Measurements from ENCODE around the gene LRIG2.
"Not testable (repeated sequence)": the region's sequence is repeated elsewhere in the genome, so short reads cannot be mapped to it uniquely, and the experiment has no call there.

The LRIG2 gene

GRCh38 chr1:113058941-113059706, 13.9 kb upstream of the LRIG2 start:
- DNase-seq (ENCODE audit: low spot score) = no peak

DNA sequence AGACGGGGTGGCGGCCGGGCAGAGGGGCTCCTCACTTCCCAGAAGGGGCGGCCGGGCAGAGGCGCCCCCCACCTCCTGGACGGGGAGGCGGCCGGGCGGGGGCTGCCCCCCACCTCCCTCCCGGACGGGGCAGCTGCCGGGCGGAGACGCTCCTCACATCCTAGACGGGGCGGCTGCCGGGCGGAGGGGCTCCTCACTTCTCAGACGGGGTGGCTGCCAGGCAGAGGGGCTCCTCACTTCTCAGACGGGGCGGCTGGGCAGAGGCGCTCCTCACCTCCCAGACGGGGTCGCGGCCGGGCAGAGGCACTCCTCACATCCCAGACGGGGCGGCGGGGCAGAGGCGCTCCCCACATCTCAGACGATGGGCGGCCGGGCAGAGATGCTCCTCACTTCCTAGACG, 9.5 kb upstream of the LRIG2 start:
- not testable (repeated sequence) for DNase-seq (ENCODE audit: low spot score)

- no peak for DNase-seq (ENCODE audit: low spot score)
These were observed 749 bp upstream of the LRIG2 start for GRCh38 chr1:113072141-113072756.

GRCh38 chr1:113073479-113073950, 517 bp downstream of the LRIG2 start:
- peak; percentile 55 for DNase-seq (ENCODE audit: low spot score)

- no peak for DNase-seq (ENCODE audit: low spot score)
These were observed 1.2 kb downstream of the LRIG2 start for GRCh38 chr1:113074237-113074636.

- not testable (repeated sequence) for DNase-seq (ENCODE audit: low spot score)
These were observed 5.0 kb downstream of the LRIG2 start for GRCh38 chr1:113077978-113078377.

GRCh38 chr1:113086541-113086940, 13.5 kb downstream of the LRIG2 start:
- DNase-seq (ENCODE audit: low spot score) = no peak

- no peak for DNase-seq (ENCODE audit: low spot score)
These were observed 16.0 kb downstream of the LRIG2 start for GRCh38 chr1:113088972-113089371.

- DNase-seq (ENCODE audit: low spot score) = no peak
These were observed 17.1 kb downstream of the LRIG2 start for GRCh38 chr1:113090051-113090450.

- no peak for DNase-seq (ENCODE audit: low spot score)
These were observed 19.1 kb downstream of the LRIG2 start for GRCh38 chr1:113091988-113092594.

DNA sequence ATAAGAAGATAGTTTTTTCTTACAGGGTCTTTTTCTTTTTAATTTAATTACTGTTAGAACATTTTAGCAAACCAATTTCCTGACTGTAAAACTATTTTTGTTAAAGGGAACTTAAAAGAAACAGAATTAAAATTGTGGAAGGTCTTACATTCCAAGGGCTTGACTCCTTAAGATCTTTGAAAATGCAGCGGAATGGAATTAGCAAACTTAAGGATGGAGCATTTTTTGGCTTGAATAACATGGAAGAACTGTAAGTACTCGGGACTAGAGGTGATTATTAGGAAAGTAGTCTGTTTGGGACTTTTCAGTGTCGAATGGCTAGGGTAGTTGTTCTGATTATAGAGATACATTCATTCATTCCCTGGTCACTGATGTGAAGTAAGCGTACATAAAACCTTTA, 21.5 kb downstream of the LRIG2 start:
- DNase-seq (ENCODE audit: low spot score) = no peak

DNA sequence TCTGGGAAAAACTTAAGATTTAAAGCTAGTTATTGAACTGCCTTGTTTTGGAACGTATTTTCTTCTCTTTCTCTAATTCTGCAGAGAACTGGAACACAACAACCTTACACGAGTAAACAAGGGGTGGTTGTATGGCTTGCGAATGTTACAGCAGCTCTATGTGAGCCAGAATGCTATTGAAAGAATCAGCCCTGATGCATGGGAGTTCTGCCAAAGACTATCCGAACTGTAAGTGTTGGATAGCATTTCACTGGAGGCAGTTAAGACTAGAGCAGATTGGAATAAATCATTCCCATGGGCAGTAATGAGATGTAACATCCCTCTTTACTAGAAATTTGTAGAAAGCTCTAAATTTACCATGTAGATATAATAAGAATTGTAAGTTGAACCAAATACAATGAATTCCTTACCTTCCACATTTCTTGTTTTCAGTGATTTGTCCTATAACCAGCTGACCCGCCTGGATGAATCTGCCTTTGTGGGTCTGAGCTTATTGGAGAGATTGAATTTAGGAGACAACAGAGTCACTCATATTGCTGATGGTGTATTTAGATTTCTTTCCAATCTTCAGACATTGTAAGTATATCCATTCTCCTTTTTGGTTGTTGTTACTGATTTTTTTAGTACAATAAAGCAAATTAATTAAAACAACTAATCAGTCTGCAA, 22.9 kb downstream of the LRIG2 start:
- DNase-seq (ENCODE audit: low spot score) = no peak

- DNase-seq (ENCODE audit: low spot score) = no peak
These were observed 23.5 kb downstream of the LRIG2 start for GRCh38 chr1:113096493-113096892.

DNA sequence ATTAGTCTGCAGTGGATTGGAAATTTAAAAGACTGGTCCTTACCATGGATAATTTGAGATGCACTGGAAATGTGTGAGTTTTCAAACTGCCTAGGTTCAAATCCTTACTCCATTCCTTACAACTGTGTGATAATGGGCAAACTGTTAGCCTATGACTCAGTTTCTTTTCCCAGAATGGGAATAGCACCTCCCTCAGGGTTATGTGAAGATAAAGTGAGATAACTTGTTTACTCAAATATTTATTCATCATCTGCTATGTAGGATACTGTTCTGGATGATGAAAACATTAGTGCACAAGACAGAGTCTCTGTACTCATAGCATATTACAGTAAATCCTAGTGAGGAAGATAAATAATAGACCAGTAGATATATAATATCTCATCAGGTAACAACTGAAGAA, 28.6 kb downstream of the LRIG2 start:
- peak; percentile 6 for DNase-seq (ENCODE audit: low spot score)

DNA sequence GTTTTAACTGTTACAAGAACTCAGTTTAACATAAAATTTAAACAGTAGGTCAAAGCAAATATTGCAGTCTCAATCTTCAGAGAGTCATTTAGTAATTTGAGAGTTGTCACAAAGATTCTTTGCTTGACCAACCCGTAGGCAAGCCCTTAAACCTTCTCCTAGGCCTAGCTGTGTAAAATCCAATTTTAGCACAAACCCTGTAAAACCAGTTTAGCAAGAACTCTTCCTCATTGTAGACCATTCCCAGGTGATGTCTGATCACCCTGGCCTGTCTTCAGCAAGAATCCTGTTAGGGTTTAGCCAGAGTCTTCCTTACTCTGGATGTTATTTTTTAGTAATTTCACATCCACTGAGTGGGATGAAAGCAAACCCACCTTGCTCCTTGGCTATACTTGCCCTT, 30.1 kb downstream of the LRIG2 start:
- no peak for DNase-seq (ENCODE audit: low spot score)

DNA sequence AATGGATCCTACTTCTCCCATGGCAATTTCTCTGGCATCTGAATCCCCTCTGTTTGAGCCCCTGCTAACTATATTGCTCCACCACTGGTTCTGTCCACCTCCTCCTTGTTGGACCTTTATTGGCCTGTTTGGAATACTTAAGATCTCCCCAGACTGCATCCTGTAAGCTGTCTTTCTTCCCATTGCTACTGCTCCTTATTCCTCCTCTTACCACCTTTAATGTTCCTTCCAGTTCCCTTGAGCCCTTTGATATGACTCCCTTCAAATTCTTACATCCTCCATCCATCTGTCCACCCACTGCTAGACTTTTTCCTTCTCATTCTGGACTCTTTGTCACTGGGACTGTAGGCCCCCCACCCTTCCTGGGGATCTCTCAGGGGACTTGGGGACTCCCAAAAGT, 31.0 kb downstream of the LRIG2 start:
- no peak for DNase-seq (ENCODE audit: low spot score)

DNA sequence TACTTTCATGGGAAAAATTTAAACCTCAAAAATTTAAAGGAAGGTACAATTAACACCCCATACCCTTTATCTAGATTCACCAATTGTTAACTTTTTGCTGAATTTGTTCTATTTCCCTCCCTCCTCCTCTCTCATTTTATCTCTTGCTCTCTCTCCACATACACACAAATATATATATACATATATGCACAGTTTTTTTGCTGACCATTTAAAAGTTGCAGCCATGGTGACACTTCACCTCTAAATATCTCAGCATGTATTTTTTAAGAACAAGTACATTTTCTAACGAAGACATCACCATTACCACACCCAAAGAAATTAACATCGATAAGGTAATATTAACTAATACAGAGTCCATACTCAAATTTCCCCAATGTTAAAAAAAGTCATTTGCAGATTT, 33.9 kb downstream of the LRIG2 start:
- no peak for DNase-seq (ENCODE audit: low spot score)

- DNase-seq (ENCODE audit: low spot score) = peak; percentile 95
These were observed 37.0 kb downstream of the LRIG2 start for GRCh38 chr1:113109908-113110554.

DNA sequence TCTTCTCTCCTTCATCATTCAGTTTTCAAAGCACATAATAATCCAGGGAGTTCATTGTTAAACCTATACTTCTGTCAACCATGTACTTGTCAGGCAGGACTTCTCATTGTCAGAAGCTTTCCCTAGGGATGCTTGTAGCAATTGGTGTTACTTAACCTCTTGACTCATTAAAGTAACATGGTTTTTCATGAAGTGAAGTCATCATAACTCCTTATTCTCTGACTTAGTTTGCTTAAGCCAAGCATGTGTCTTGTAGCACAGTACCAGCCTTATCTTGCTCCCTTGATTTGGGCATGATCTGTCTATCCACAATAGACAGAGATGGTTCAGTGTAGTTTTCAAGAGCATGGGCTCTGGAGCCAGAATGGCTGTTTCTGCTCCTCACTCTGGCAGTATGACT, 45.3 kb downstream of the LRIG2 start:
- no peak for DNase-seq (ENCODE audit: low spot score)

DNA sequence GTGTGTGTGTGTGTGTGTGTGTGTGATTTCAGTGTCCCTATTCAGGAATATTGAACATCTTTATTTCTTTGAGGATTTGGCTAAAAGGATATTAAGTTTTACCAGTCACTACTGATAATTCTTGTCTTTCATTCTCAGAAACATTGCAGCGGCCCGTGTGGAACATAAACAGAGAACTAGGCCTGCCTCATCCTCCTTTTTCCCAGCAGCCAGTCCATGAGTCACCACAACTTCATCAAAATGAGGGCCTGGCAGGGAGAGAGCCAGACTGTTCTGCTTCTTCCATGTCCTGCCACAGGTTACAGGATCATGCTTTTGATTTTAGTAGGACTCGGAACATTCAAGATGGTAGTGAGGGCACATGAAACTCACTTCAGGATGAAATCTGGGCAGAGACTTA, 50.7 kb downstream of the LRIG2 start:
- DNase-seq (ENCODE audit: low spot score) = no peak

GRCh38 chr1:113124366-113124765, 51.4 kb downstream of the LRIG2 start:
- DNase-seq (ENCODE audit: low spot score) = no peak

- DNase-seq (ENCODE audit: low spot score) = no peak
These were observed 52.5 kb downstream of the LRIG2 start for GRCh38 chr1:113125517-113125916.
